Mesendoderm (in vitro differentiated cells): Measurements from ENCODE around the gene SIX5.

ENCODE experiments used
- DNase-seq: peaks from one replicate; pipeline ENCODE4 v3.0.0; 2013
- H2AK5ac ChIP-seq: 2 replicates; pipeline ENCODE4 v1.6.1; 2013; ENCODE audit warnings: low read length, inconsistent platforms
- H2BK120ac ChIP-seq: 2 replicates; pipeline ENCODE4 v1.6.1; 2013; ENCODE audit warnings: low read depth, mild to moderate bottlenecking, low read length, moderate library complexity, mixed read lengths
- H2BK15ac ChIP-seq: replicated peaks from 2 replicates; pipeline ENCODE4 v1.6.1; 2013; ENCODE audit warnings: low read depth, mild to moderate bottlenecking, moderate library complexity
- H2BK5ac ChIP-seq: 2 replicates; pipeline ENCODE4 v1.6.1; 2013; ENCODE audit warnings: low read length, inconsistent platforms
- H3K18ac ChIP-seq: 2 replicates; pipeline ENCODE4 v1.6.1; 2013; ENCODE audit warnings: mild to moderate bottlenecking, low read length, mixed read lengths
- H3K23ac ChIP-seq: one replicate; pipeline ENCODE4 v1.6.1; 2013; ENCODE audit warnings: low read length
- H3K27ac ChIP-seq: 2 replicates; pipeline ENCODE4 v1.5.1; 2013; ENCODE audit warnings: low read depth, mild to moderate bottlenecking, inconsistent platforms, low read length, moderate library complexity
- H3K27me3 ChIP-seq: 2 replicates; pipeline ENCODE4 v1.6.1; 2013; ENCODE audit warnings: low read length, control low read depth, mild to moderate bottlenecking, inconsistent platforms; ENCODE audit not compliant: insufficient read depth, poor library complexity
- H3K36me3 ChIP-seq: 2 replicates; pipeline ENCODE4 v1.6.1; 2013; ENCODE audit warnings: low read length, inconsistent platforms; ENCODE audit not compliant: control insufficient read depth, insufficient read depth
- H3K4ac ChIP-seq: one replicate; pipeline ENCODE4 v1.6.1; 2013; ENCODE audit warnings: low read depth, mild to moderate bottlenecking, low read length, moderate library complexity
- H3K4me1 ChIP-seq: 2 replicates; pipeline ENCODE4 v1.6.1; 2013; ENCODE audit warnings: low read depth, low read length, inconsistent platforms; ENCODE audit not compliant: control insufficient read depth
- H3K4me2 ChIP-seq: 2 replicates; pipeline ENCODE4 v1.6.1; 2013; ENCODE audit warnings: low read length
- H3K4me3 ChIP-seq: 2 replicates; pipeline ENCODE4 v1.5.1; 2013; ENCODE audit warnings: mild to moderate bottlenecking, low read length
- H3K56ac ChIP-seq: one replicate; pipeline ENCODE4 v1.6.1; 2013; ENCODE audit warnings: low read length
- H3K79me1 ChIP-seq: 2 replicates; pipeline ENCODE4 v1.6.1; 2013; ENCODE audit warnings: low read length, inconsistent platforms
- H3K79me2 ChIP-seq: 2 replicates; pipeline ENCODE4 v1.6.1; 2013; ENCODE audit warnings: mild to moderate bottlenecking, low read length; ENCODE audit not compliant: control insufficient read depth, insufficient read depth
- H3K9ac ChIP-seq: 2 replicates; pipeline ENCODE4 v1.6.1; 2013; ENCODE audit warnings: low read length, inconsistent platforms
- H4K5ac ChIP-seq: one replicate; pipeline ENCODE4 v1.6.1; 2013; ENCODE audit warnings: low read length
- H4K8ac ChIP-seq: one replicate; pipeline ENCODE4 v1.6.1; 2013; ENCODE audit warnings: low read depth, mild to moderate bottlenecking, control low read depth, low read length, moderate library complexity
- WGBS: extraction: QIAGEN DNeasy Blood & Tissue Kit; methylation state at CpG from one replicate; pipeline ENCODE4 v1.1.7; 2013; ENCODE audit warnings: low lambda C conversion rate, missing lambda C conversion rate; ENCODE audit not compliant: insufficient coverage; ENCODE audit errors: extremely low coverage; 5-methylcytosine and 5-hydroxymethylcytosine counted together

Gene SIX5

GRCh38 chr19:45814851-45815480 lies 45.9 kb upstream of the SIX5 start, which contains the start of gene RSPH6A:
TSS of gene RSPH6A (minus strand) at chr19:45815308. CDS start at chr19:45815176, 132 bp downstream.
- H3K9ac ChIP-seq: peak within 1 kb of the TSS; percentile 97
- H2BK5ac ChIP-seq: no peak within 1 kb of the TSS
- H2BK15ac ChIP-seq: no peak within 1 kb of the TSS
- H3K23ac ChIP-seq: peak within 1 kb of the TSS; percentile 85
- peak within 1 kb of the TSS; percentile 86 for H3K4me2 ChIP-seq
- peak within 1 kb of the TSS; percentile 85 for H3K27ac ChIP-seq
- no peaks in the 10 kb centered on the region for H3K27me3 ChIP-seq
- peaks cover 4% of the 10 kb centered on the region for H3K4me1 ChIP-seq
- peak within 1 kb of the TSS; percentile 14 for H2BK120ac ChIP-seq
- H3K56ac ChIP-seq: peak within 1 kb of the TSS; percentile 96
- H4K5ac ChIP-seq: no peak within 1 kb of the TSS
- DNase-seq: peak; percentile 53
- H4K8ac ChIP-seq: no peak within 1 kb of the TSS
- H3K4me3 ChIP-seq: peak within 1 kb of the TSS; percentile 61
- peak within 1 kb of the TSS; percentile 61 for H3K18ac ChIP-seq
- no CpG with 5 or more reads among the region's 40 CpGs for WGBS
- H3K36me3 ChIP-seq: no peaks in the 10 kb centered on the region
- no peaks in the 10 kb centered on the region for H3K79me1 ChIP-seq
- no peaks in the 10 kb centered on the region for H3K79me2 ChIP-seq
- H3K4ac ChIP-seq: peak within 1 kb of the TSS; percentile 82
- H2AK5ac ChIP-seq: peak within 1 kb of the TSS; percentile 77

- H2AK5ac ChIP-seq: no peak overlapping the region
- no peak for DNase-seq
- H3K4me3 ChIP-seq: no peak overlapping the region
- H3K4me2 ChIP-seq: no peak overlapping the region
- no peak overlapping the region for H3K18ac ChIP-seq
- no peak overlapping the region for H3K27ac ChIP-seq
- no peak overlapping the region for H4K8ac ChIP-seq
- no peak overlapping the region for H2BK5ac ChIP-seq
- no peak overlapping the region for H2BK120ac ChIP-seq
- peak overlapping the region; percentile 96 for H3K56ac ChIP-seq
- H3K4me1 ChIP-seq: peaks cover 4% of the 10 kb centered on the region
- no peaks in the 10 kb centered on the region for H3K79me2 ChIP-seq
- H3K4ac ChIP-seq: no peak overlapping the region
- no peaks in the 10 kb centered on the region for H3K27me3 ChIP-seq
- no peak overlapping the region for H3K23ac ChIP-seq
- no peaks in the 10 kb centered on the region for H3K79me1 ChIP-seq
- no CpG with 5 or more reads among the region's 12 CpGs for WGBS
- no peak overlapping the region for H4K5ac ChIP-seq
- peak overlapping the region; percentile 81 for H3K9ac ChIP-seq
- no peak overlapping the region for H2BK15ac ChIP-seq
- H3K36me3 ChIP-seq: no peaks in the 10 kb centered on the region
Observed at GRCh38 chr19:45814166-45814780, 45.2 kb upstream of the SIX5 start.

GRCh38 chr19:45812297-45812696 lies 43.2 kb upstream of the SIX5 start:
- no peak overlapping the region for H2BK5ac ChIP-seq
- H4K5ac ChIP-seq: no peak overlapping the region
- no peak overlapping the region for H3K4ac ChIP-seq
- no peak overlapping the region for H3K23ac ChIP-seq
- H3K9ac ChIP-seq: no peak overlapping the region
- no peak overlapping the region for H2BK120ac ChIP-seq
- H2BK15ac ChIP-seq: no peak overlapping the region
- H3K36me3 ChIP-seq: no peaks in the 10 kb centered on the region
- no peak overlapping the region for H3K4me3 ChIP-seq
- peaks cover 2% of the 10 kb centered on the region for H3K4me1 ChIP-seq
- H3K79me1 ChIP-seq: no peaks in the 10 kb centered on the region
- H3K27ac ChIP-seq: no peak overlapping the region
- no peaks in the 10 kb centered on the region for H3K27me3 ChIP-seq
- H3K4me2 ChIP-seq: no peak overlapping the region
- no CpG with 5 or more reads among the region's 6 CpGs for WGBS
- H2AK5ac ChIP-seq: no peak overlapping the region
- H3K18ac ChIP-seq: no peak overlapping the region
- no peak overlapping the region for H4K8ac ChIP-seq
- no peak for DNase-seq
- no peak overlapping the region for H3K56ac ChIP-seq
- H3K79me2 ChIP-seq: no peaks in the 10 kb centered on the region

GRCh38 chr19:45809643-45810159 lies 40.6 kb upstream of the SIX5 start:
- H4K8ac ChIP-seq: no peak overlapping the region
- H3K36me3 ChIP-seq: no peaks in the 10 kb centered on the region
- no peak overlapping the region for H3K4me3 ChIP-seq
- H3K56ac ChIP-seq: no peak overlapping the region
- H3K4me2 ChIP-seq: no peak overlapping the region
- no peaks in the 10 kb centered on the region for H3K4me1 ChIP-seq
- no peak overlapping the region for H2BK15ac ChIP-seq
- DNase-seq: peak; percentile 51
- H3K4ac ChIP-seq: no peak overlapping the region
- no peaks in the 10 kb centered on the region for H3K79me1 ChIP-seq
- H3K23ac ChIP-seq: no peak overlapping the region
- no peak overlapping the region for H3K9ac ChIP-seq
- no peak overlapping the region for H2BK5ac ChIP-seq
- no peak overlapping the region for H2BK120ac ChIP-seq
- H3K18ac ChIP-seq: no peak overlapping the region
- H3K27ac ChIP-seq: no peak overlapping the region
- no peaks in the 10 kb centered on the region for H3K27me3 ChIP-seq
- H2AK5ac ChIP-seq: no peak overlapping the region
- no peak overlapping the region for H4K5ac ChIP-seq
- H3K79me2 ChIP-seq: no peaks in the 10 kb centered on the region
- WGBS: no CpG with 5 or more reads among the region's 7 CpGs

GRCh38 chr19:45805719-45806118 lies 36.7 kb upstream of the SIX5 start:
- Histone ChIP-seq H2AK5ac (no peak overlapping the region), H4K8ac (no peak overlapping the region), H3K23ac (no peak overlapping the region), H3K4me2 (no peak overlapping the region), H3K27ac (no peak overlapping the region), H3K79me1 (no peaks in the 10 kb centered on the region), H2BK15ac (no peak overlapping the region), H2BK5ac (no peak overlapping the region), H3K4me1 (no peaks in the 10 kb centered on the region), H3K79me2 (no peaks in the 10 kb centered on the region), H3K36me3 (no peaks in the 10 kb centered on the region), H3K27me3 (no peaks in the 10 kb centered on the region), H3K4ac (no peak overlapping the region), H2BK120ac (no peak overlapping the region), H3K56ac (no peak overlapping the region), H3K18ac (no peak overlapping the region), H4K5ac (no peak overlapping the region), H3K9ac (no peak overlapping the region), H3K4me3 (no peak overlapping the region)
- no peak for DNase-seq

- no peak overlapping the region for H3K4ac ChIP-seq
- H3K79me1 ChIP-seq: no peaks in the 10 kb centered on the region
- no peak overlapping the region for H3K18ac ChIP-seq
- H3K27ac ChIP-seq: no peak overlapping the region
- no peak overlapping the region for H3K4me3 ChIP-seq
- H2BK5ac ChIP-seq: no peak overlapping the region
- H3K9ac ChIP-seq: no peak overlapping the region
- H3K23ac ChIP-seq: no peak overlapping the region
- no peak overlapping the region for H3K4me2 ChIP-seq
- no peak overlapping the region for H2BK15ac ChIP-seq
- no peak overlapping the region for H4K8ac ChIP-seq
- DNase-seq: no peak
- WGBS: no CpG with 5 or more reads among the region's 8 CpGs
- no peak overlapping the region for H4K5ac ChIP-seq
- no peak overlapping the region for H3K56ac ChIP-seq
- H3K27me3 ChIP-seq: no peaks in the 10 kb centered on the region
- H2AK5ac ChIP-seq: no peak overlapping the region
- no peaks in the 10 kb centered on the region for H3K4me1 ChIP-seq
- H3K79me2 ChIP-seq: no peaks in the 10 kb centered on the region
- H2BK120ac ChIP-seq: no peak overlapping the region
- no peaks in the 10 kb centered on the region for H3K36me3 ChIP-seq
Observed at GRCh38 chr19:45804959-45805230, 35.8 kb upstream of the SIX5 start.
